ENCODE results near the gene PEX7.

PEX7 gene

DNA sequence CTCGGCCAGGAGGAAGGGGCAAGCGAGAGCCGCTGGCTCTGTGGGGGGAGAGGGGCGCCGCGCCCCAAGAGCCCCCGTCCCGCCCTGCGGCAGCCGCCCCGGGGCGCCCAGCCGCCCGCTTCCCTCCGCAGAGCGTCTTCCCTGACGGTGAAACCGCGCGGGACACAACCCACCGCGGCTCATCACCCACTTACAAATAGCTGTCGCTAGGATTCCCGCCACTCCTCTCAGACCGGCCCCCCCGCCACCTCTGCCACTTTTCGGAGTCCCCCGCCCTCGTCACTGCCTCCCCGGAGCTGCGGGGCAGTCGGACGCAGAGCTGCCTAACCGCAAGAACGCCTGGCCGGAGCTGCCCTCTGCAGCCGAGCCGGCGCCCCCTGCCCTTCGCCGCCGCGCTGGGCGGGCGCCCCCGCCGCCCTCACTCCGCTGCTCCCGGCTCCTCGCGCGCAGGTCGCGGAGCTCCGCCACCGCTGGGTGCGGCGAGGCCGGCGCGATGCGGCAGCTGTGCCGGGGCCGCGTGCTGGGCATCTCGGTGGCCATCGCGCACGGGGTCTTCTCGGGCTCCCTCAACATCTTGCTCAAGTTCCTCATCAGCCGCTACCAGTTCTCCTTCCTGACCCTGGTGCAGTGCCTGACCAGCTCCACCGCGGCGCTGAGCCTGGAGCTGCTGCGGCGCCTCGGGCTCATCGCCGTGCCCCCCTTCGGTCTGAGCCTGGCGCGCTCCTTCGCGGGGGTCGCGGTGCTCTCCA is 99.7 kb downstream of the PEX7 start, which contains the start of gene SLC35D3:
Gene SLC35D3, plus strand, starts transcription at position 366 of the 749 bp plus-strand sequence. Its CDS starts 128 bp downstream, at position 494.
- Histone ChIP-seq H3K9me2 (replicated peaks; ENCODE audit: control insufficient read depth, low read length) (no peaks in the 10 kb centered on the region), H3K9me3 (ENCODE audit: control insufficient read depth, insufficient read depth, low read length) (no peaks in the 10 kb centered on the region), H3K27ac (ENCODE audit: low read depth, low read length) (no peak within 1 kb of the TSS), H3K4me2 (ENCODE audit: low read length) (no peak within 1 kb of the TSS), H3K36me3 (ENCODE audit: control insufficient read depth, low read length) (no peaks in the 10 kb centered on the region), H4K20me1 (ENCODE audit: control insufficient read depth, insufficient read depth, low read depth, low read length) (no peaks in the 10 kb centered on the region; the same call in 1 of the 2 replicates), H3K4me1 (ENCODE audit: control insufficient read depth, low read length) (peaks cover 3% of the 10 kb centered on the region; the same call in 1 of the 2 replicates), H3K27me3 (ENCODE audit: control insufficient read depth, low read length) (peaks cover 32% of the 10 kb centered on the region), H3K79me2 (ENCODE audit: control insufficient read depth, low read length) (no peaks in the 10 kb centered on the region), H3F3A (ENCODE audit: control insufficient read depth, insufficient read depth) (no peaks in the 10 kb centered on the region), H3K4me3 (ENCODE audit: low read length) (no peak within 1 kb of the TSS)
- TF ChIP-seq CTCF (IDR thresholded peaks at IDR 0.05; ENCODE audit: low read depth, low read length, poor library complexity, severe bottlenecking) (no peak), EZH2phosphoT487 (IDR thresholded peaks at IDR 0.05; ENCODE audit: borderline replicate concordance, low read length) (no peak)

DNA sequence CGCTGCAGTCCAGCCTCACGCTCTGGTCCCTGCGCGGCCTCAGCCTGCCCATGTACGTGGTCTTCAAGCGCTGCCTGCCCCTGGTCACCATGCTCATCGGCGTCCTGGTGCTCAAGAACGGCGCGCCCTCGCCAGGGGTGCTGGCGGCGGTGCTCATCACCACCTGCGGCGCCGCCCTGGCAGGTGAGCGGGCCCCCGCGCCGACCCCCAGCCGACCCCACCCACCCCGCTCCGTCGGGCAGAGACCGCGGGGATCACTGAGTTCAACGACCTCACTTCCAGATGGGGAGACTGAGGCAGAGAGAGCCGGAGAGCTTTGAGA is 100.3 kb downstream of the PEX7 start:
- Histone ChIP-seq H3K4me2 (ENCODE audit: low read length) (no peak overlapping the region), H3F3A (ENCODE audit: control insufficient read depth, insufficient read depth) (no peaks in the 10 kb centered on the region), H3K9me2 (replicated peaks; ENCODE audit: control insufficient read depth, low read length) (no peaks in the 10 kb centered on the region), H3K79me2 (ENCODE audit: control insufficient read depth, low read length) (no peaks in the 10 kb centered on the region), H3K36me3 (ENCODE audit: control insufficient read depth, low read length) (no peaks in the 10 kb centered on the region), H3K27me3 (ENCODE audit: control insufficient read depth, low read length) (peaks cover 32% of the 10 kb centered on the region), H3K27ac (ENCODE audit: low read depth, low read length) (no peak overlapping the region), H3K4me3 (ENCODE audit: low read length) (no peak overlapping the region), H4K20me1 (ENCODE audit: control insufficient read depth, insufficient read depth, low read depth, low read length) (no peaks in the 10 kb centered on the region; the same call in 1 of the 2 replicates), H3K9me3 (ENCODE audit: control insufficient read depth, insufficient read depth, low read length) (no peaks in the 10 kb centered on the region), H3K4me1 (ENCODE audit: control insufficient read depth, low read length) (peaks cover 3% of the 10 kb centered on the region; the same call in 1 of the 2 replicates)
- TF ChIP-seq CTCF (IDR thresholded peaks at IDR 0.05; ENCODE audit: low read depth, low read length, poor library complexity, severe bottlenecking) (no peak), EZH2phosphoT487 (IDR thresholded peaks at IDR 0.05; ENCODE audit: borderline replicate concordance, low read length) (no peak)

GRCh38 chr6:136923116-136923953 is 100.9 kb downstream of the PEX7 start:
- no peak overlapping the region for H3K4me2 ChIP-seq (ENCODE audit: low read length)
- H3K27me3 ChIP-seq (ENCODE audit: control insufficient read depth, low read length): peaks cover 32% of the 10 kb centered on the region
- no peak overlapping the region for H3K4me3 ChIP-seq (ENCODE audit: low read length)
- no peaks in the 10 kb centered on the region for H3K9me2 ChIP-seq (replicated peaks; ENCODE audit: control insufficient read depth, low read length)
- H3K9me3 ChIP-seq (ENCODE audit: control insufficient read depth, insufficient read depth, low read length): no peaks in the 10 kb centered on the region
- no peaks in the 10 kb centered on the region for H3K36me3 ChIP-seq (ENCODE audit: control insufficient read depth, low read length)
- no peaks in the 10 kb centered on the region; the same call in 1 of the 2 replicates for H4K20me1 ChIP-seq (ENCODE audit: control insufficient read depth, insufficient read depth, low read depth, low read length)
- TF ChIP-seq CTCF (IDR thresholded peaks at IDR 0.05; ENCODE audit: low read depth, low read length, poor library complexity, severe bottlenecking) (no peak), EZH2phosphoT487 (IDR thresholded peaks at IDR 0.05; ENCODE audit: borderline replicate concordance, low read length) (no peak)
- H3F3A ChIP-seq (ENCODE audit: control insufficient read depth, insufficient read depth): no peaks in the 10 kb centered on the region
- no peaks in the 10 kb centered on the region for H3K79me2 ChIP-seq (ENCODE audit: control insufficient read depth, low read length)
- H3K4me1 ChIP-seq (ENCODE audit: control insufficient read depth, low read length): peaks cover 3% of the 10 kb centered on the region; the same call in 1 of the 2 replicates
- H3K27ac ChIP-seq (ENCODE audit: low read depth, low read length): no peak overlapping the region
